Subcutaneous adipose tissue (tissue), 4 donors: ENCODE results near the gene IFNA1. TPM values are rescaled to one million over a fixed set of nuclear protein-coding genes. Genes with fewer than 3 reads are reported as not detected.

Experiments used
- CTCF ChIP-seq: fragments of 450-650 bp; IDR thresholded peaks from one replicate; pipeline ENCODE4 v1.5.1; 2016; ENCODE audit warnings: low read depth, mild to moderate bottlenecking, control low read depth, antibody characterized with exemption, moderate library complexity
- total RNA-seq, 4 donors: library from RNA; depleted of rRNA; stranded (reverse); fragments of >200 nt; gene quantifications; one replicate each; pipeline ENCODE4 v1.1.0, GENCODE V29; 2016

Gene IFNA1
- total RNA-seq, 4 donors from 2014 or later: not detected

GRCh38 chr9:21429191-21429590, 11.0 kb upstream of the IFNA1 start:
- TF ChIP-seq CTCF: no peak

- no peak for TF ChIP-seq CTCF
Observed at GRCh38 chr9:21432672-21433425, 7.4 kb upstream of the IFNA1 start.

GRCh38 chr9:21434202-21435014, 5.8 kb upstream of the IFNA1 start:
- TF ChIP-seq CTCF: no peak

- TF ChIP-seq CTCF: no peak
Observed at GRCh38 chr9:21443849-21444625, 3.8 kb downstream of the IFNA1 start.

- TF ChIP-seq CTCF: no peak
Observed at GRCh38 chr9:21450733-21451394, 10.6 kb downstream of the IFNA1 start.

- TF ChIP-seq CTCF: no peak
Observed at GRCh38 chr9:21452681-21453080, 12.4 kb downstream of the IFNA1 start.
